ENCODE measurements around the gene PARP6. TPM values are rescaled to one million over a fixed set of nuclear protein-coding genes. Genes with fewer than 3 reads are reported as not detected.
A peak's percentile ranks its signal among the peaks of the same experiment; 100 is the strongest.

The PARP6 gene
- total and polyA plus RNA-seq, 2 of the 8 experiments (the other 6 are each of a cell fraction or from before 2014, with no cell fraction given), result 39.8 to 45.3 TPM

GRCh38 chr15:72272213-72272996 lies at the start of gene PARP6 (continued):
- TF ChIP-seq BCL11A (IDR thresholded peaks at IDR 0.05; ENCODE audit: low read depth in 2 of 2, low read length in 2 of 2), result no peak
- peak; percentile 72 for TF ChIP-seq TAF1 (IDR thresholded peaks at IDR 0.05; ENCODE audit: low read depth, low read length)
- TF ChIP-seq CBX5 (IDR thresholded peaks at IDR 0.05; ENCODE audit: low read depth, low read length), result no peak
- peak; percentile 67 for TF ChIP-seq NRF1 (IDR thresholded peaks at IDR 0.05; ENCODE audit: low read depth, low read length)
- peak; percentile 48 for TF ChIP-seq TAF7 (optimal IDR thresholded peaks at IDR 0.05; ENCODE audit: borderline replicate concordance, low read depth, low read length)
- peak in 1 of 2 experiments; percentile 57; a peak in 1 of 3 replicates for TF ChIP-seq EP300 (IDR thresholded peaks at IDR 0.05; ENCODE audit: borderline replicate concordance in 1 of 2, low read depth in 2 of 2, low read length in 2 of 2)
- TF ChIP-seq PHF8 (conservative IDR thresholded peaks at IDR 0.05; ENCODE audit: low read depth, low read length), result peak; percentile 66
- 0 out of 2 replicates have a peak, but pooled peaks have one; percentile 25 for TF ChIP-seq SP1 (IDR thresholded peaks at IDR 0.05; ENCODE audit: low read depth, low read length)
- no peak for TF ChIP-seq TCF12 (IDR thresholded peaks at IDR 0.05; ENCODE audit: low read depth, low read length)
- TF ChIP-seq EGR1 (IDR thresholded peaks at IDR 0.05; ENCODE audit: borderline replicate concordance, low read depth, low read length), result peak; percentile 88
- peak; percentile 14 to 80; a peak in 2 of 4 replicates for TF ChIP-seq SIN3A (conservative IDR thresholded peaks at IDR 0.05 in 1 of 2, IDR thresholded peaks at IDR 0.05 in 1 of 2; ENCODE audit: low read depth in 1 of 2, low read length in 2 of 2)
- TF ChIP-seq RAD21 (IDR thresholded peaks at IDR 0.05 in 1 of 2, conservative IDR thresholded peaks at IDR 0.05 in 1 of 2; ENCODE audit: low read depth in 2 of 2, low read length in 2 of 2), result peak; percentile 4 to 6; a peak in 2 of 4 replicates
- no peak for TF ChIP-seq SIRT6 (IDR thresholded peaks at IDR 0.05; ENCODE audit: low read length)
- TF ChIP-seq JUND (IDR thresholded peaks at IDR 0.05; ENCODE audit: low read length), result no peak
- TF ChIP-seq ASH2L (IDR thresholded peaks at IDR 0.05; ENCODE audit: low read length), result peak; percentile 92
- TF ChIP-seq SP4 (IDR thresholded peaks at IDR 0.05; ENCODE audit: low read length), result no peak
- TF ChIP-seq CHD1 (IDR thresholded peaks at IDR 0.05; ENCODE audit: low read depth, low read length), result no peak
- peak; percentile 78 for TF ChIP-seq USF2 (IDR thresholded peaks at IDR 0.05; ENCODE audit: low read length)
- TF ChIP-seq HDAC2 (IDR thresholded peaks at IDR 0.05; ENCODE audit: borderline replicate concordance in 1 of 2, low read depth in 2 of 2, low read length in 2 of 2), result peak; percentile 96 to 98
- no peak for TF ChIP-seq RFX5 (IDR thresholded peaks at IDR 0.05; ENCODE audit: borderline replicate concordance, low read depth, low read length)

Data from H1 (cell line).